ENCODE measurements around the gene PPIP5K2. TPM values are rescaled to one million over a fixed set of nuclear protein-coding genes. Genes with fewer than 3 reads are reported as not detected.
"Not testable (repeated sequence)": the region's sequence is repeated elsewhere in the genome, so short reads cannot be mapped to it uniquely, and the experiment has no call there.

The PPIP5K2 gene
- total RNA-seq (2021; fragmentation: NEBNext Ultra II Directional; extraction: Animal tissue kit (Norgen Biotek cat#: 25700)): 10 to 100 TPM; 54.9 to 75.2 (median 61.2) TPM
- long read RNA-seq, full-length matches to known transcripts: 3 of 28 reads
- long read RNA-seq, partial matches to known transcripts: 19 of 28 reads
- long read RNA-seq, other reads (novel, unspliced or antisense): 6 of 28 reads

- Mint-ChIP-seq H3K27ac (peak within 1 kb of the TSS; percentile 99), H3K9me3 (no peaks in the 10 kb centered on the region), H3K4me3 (peak within 1 kb of the TSS; percentile 95), H3K36me3 (ENCODE audit: low read depth) (peaks cover 8% of the 10 kb centered on the region), H3K27me3 (ENCODE audit: insufficient read depth) (peaks cover 2% of the 10 kb centered on the region; the same call in 1 of the 2 replicates), H3K4me1 (ENCODE audit: low read depth) (peaks cover 29% of the 10 kb centered on the region)
- TF ChIP-seq, protein P1, sequence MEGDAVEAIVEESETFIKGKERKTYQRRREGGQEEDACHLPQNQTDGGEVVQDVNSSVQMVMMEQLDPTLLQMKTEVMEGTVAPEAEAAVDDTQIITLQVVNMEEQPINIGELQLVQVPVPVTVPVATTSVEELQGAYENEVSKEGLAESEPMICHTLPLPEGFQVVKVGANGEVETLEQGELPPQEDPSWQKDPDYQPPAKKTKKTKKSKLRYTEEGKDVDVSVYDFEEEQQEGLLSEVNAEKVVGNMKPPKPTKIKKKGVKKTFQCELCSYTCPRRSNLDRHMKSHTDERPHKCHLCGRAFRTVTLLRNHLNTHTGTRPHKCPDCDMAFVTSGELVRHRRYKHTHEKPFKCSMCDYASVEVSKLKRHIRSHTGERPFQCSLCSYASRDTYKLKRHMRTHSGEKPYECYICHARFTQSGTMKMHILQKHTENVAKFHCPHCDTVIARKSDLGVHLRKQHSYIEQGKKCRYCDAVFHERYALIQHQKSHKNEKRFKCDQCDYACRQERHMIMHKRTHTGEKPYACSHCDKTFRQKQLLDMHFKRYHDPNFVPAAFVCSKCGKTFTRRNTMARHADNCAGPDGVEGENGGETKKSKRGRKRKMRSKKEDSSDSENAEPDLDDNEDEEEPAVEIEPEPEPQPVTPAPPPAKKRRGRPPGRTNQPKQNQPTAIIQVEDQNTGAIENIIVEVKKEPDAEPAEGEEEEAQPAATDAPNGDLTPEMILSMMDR (IDR thresholded peaks at IDR 0.05): no peak
- peak; percentile 99 for DNase-seq
These were observed at the start of gene PPIP5K2, which contains the start of gene GIN1 for GRCh38 chr5:103119765-103120606. Gene PPIP5K2 (plus strand): TSS chr5:103120301. CDS start chr5:103129590, 9,289 bp downstream. Gene GIN1 (minus strand): TSS chr5:103120138. CDS start chr5:103108707, 11,431 bp downstream.

DNA sequence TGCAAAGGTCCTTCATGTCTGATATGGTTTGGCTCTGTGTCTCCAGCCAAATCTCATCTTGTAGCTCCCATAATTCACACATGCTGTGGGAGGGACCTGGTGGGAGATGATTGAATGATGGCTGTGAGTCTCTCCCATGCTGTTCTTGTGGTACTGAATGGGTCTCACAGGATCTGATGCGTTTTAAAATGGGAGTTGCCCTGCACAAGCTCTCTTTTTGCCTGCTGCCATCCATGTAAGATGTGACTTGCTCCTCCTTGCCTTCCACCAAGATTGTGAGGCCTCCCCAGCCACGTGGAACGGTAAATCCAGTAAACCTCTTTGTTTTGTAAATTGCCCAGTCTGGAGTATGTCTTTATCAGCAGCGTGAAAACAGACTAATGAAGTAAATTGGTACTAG, 46.6 kb upstream of the PPIP5K2 start:
- not testable (repeated sequence) for H3K27me3 Mint-ChIP-seq (ENCODE audit: insufficient read depth); H3K4me3 Mint-ChIP-seq; DNase-seq; H3K4me1 Mint-ChIP-seq (ENCODE audit: low read depth); H3K27ac Mint-ChIP-seq
- Mint-ChIP-seq H3K9me3 (peaks cover 31% of the 10 kb centered on the region), H3K36me3 (ENCODE audit: low read depth) (peaks cover 12% of the 10 kb centered on the region)

DNA sequence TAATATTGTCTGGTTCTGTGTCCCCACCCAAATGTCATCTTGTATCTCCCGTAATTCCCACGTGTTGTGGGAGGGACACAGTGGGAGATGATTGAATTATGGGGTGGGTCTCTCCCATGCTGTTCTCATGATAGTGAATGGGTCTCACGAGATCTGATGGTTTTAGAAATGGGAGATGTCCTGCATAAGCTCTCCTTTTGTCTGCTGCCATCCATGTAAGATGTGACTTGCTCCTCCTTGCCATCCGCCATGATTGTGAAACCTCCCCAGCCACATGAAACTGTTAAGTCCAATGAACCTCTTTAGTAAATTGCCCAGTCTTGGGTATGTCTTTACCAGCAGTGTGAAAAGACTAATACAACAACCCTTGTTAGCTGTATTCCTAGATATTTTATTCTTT, 44.7 kb upstream of the PPIP5K2 start:
- H3K27me3 Mint-ChIP-seq (ENCODE audit: insufficient read depth): peaks cover 4% of the 10 kb centered on the region
- TF ChIP-seq, protein P1 (IDR thresholded peaks at IDR 0.05): no peak
- H3K4me3 Mint-ChIP-seq: no peak overlapping the region
- H3K4me1 Mint-ChIP-seq (ENCODE audit: low read depth): no peaks in the 10 kb centered on the region
- no peak overlapping the region for H3K27ac Mint-ChIP-seq
- peaks cover 31% of the 10 kb centered on the region for H3K9me3 Mint-ChIP-seq
- peaks cover 12% of the 10 kb centered on the region for H3K36me3 Mint-ChIP-seq (ENCODE audit: low read depth)
- DNase-seq: no peak

DNA sequence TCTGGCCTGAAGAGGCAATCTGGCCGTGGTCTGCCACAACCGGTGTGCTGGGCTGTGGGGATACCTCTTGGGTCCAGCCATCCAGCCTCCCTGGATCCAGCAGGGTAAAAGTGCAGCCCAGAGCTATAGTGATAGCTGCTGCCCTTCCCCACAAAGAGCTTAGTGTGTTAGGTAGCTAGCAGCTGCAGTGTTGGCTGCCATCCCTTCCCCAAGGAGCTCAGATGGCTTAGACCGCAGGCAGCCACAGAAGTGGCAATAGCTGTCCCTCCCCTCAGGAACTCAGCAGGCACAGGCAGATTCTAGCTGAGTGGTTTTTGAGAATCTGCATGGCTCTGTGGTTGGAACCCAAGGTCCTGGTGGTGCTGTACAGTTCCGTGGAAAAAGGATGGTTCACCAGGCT, 40.3 kb upstream of the PPIP5K2 start:
- no peaks in the 10 kb centered on the region for H3K4me1 Mint-ChIP-seq (ENCODE audit: low read depth)
- TF ChIP-seq, protein P1 (IDR thresholded peaks at IDR 0.05): no peak
- peaks cover 33% of the 10 kb centered on the region for H3K9me3 Mint-ChIP-seq
- no peak overlapping the region for H3K27ac Mint-ChIP-seq
- H3K36me3 Mint-ChIP-seq (ENCODE audit: low read depth): peaks cover 23% of the 10 kb centered on the region
- peaks cover 2% of the 10 kb centered on the region for H3K27me3 Mint-ChIP-seq (ENCODE audit: insufficient read depth)
- no peak for DNase-seq
- no peak overlapping the region for H3K4me3 Mint-ChIP-seq

DNA sequence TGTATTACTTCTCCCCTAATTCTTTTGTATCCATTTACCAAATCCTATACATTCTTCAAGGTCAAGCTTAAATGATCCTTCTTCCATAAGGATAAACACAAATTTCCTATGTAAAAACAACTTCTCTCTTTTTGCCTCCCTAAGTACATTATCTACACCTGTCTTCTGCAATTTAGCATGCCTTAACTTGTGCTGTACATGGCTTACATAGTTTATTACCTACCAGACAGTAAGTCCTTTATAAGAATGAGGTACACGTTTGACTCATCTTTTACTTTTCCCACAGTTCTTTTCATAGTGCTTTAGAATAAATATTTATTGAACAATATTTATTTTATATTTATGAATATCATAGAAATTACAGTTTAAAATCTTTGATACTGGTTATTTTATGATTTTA, 33.6 kb upstream of the PPIP5K2 start:
- Mint-ChIP-seq H3K4me1 (ENCODE audit: low read depth) (no peaks in the 10 kb centered on the region), H3K9me3 (peaks cover 13% of the 10 kb centered on the region; the same call in 1 of the 2 replicates), H3K36me3 (ENCODE audit: low read depth) (peaks cover 26% of the 10 kb centered on the region), H3K27me3 (ENCODE audit: insufficient read depth) (no peaks in the 10 kb centered on the region; the same call in 1 of the 2 replicates), H3K4me3 (no peak overlapping the region), H3K27ac (no peak overlapping the region)
- no peak for DNase-seq
- TF ChIP-seq, protein P1 (IDR thresholded peaks at IDR 0.05): no peak

DNA sequence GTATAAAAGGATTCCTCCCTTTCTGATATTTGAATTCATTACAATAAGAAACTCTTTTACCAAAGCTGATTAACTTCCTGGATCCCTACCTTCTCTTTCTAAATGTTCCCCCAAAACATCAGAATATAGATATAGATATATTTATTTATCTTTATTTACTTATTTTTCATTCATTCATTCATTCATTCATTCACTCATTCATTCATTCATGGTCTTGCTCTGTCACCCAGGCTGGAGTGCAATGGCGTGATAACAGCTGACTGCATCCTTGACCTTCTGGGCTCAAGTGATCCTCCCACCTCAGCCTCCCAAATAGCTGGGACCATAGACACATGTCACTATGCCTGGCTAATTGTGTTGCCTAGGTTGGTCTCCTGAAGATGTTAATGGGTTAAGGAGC, 30.8 kb upstream of the PPIP5K2 start:
- H3K27me3 Mint-ChIP-seq (ENCODE audit: insufficient read depth): no peaks in the 10 kb centered on the region; the same call in 1 of the 2 replicates
- H3K4me3 Mint-ChIP-seq: no peak overlapping the region
- H3K27ac Mint-ChIP-seq: no peak overlapping the region
- TF ChIP-seq, protein P1 (IDR thresholded peaks at IDR 0.05): no peak
- H3K9me3 Mint-ChIP-seq: peaks cover 2% of the 10 kb centered on the region; the same call in 1 of the 2 replicates
- H3K4me1 Mint-ChIP-seq (ENCODE audit: low read depth): no peaks in the 10 kb centered on the region
- DNase-seq: no peak
- H3K36me3 Mint-ChIP-seq (ENCODE audit: low read depth): peaks cover 27% of the 10 kb centered on the region

Measured in HFFc6 (cell line).